Prostate gland (tissue), 2 donors: Measurements from ENCODE around the gene ZNF292. TPM values are rescaled to one million over a fixed set of nuclear protein-coding genes. Genes with fewer than 3 reads are reported as not detected.

Experiments used
- DNase-seq: peaks from one replicate; pipeline ENCODE4 v3.0.0-alpha.2; 2019; ENCODE audit warnings: low spot score
- H3K27ac ChIP-seq, 2 donors: fragments of 200-600 bp; sonication (generic); 2 replicates each; pipeline ENCODE4 v1.5.1; 2017 to 2019
- H3K27me3 ChIP-seq: fragments of 200-600 bp; sonication (generic); replicated peaks from 2 replicates; pipeline ENCODE4 v1.5.1; 2019; ENCODE audit not compliant: insufficient read depth
- H3K36me3 ChIP-seq, 2 donors: fragments of 200-600 bp; sonication (generic); 1 replicate in 1 of 2; 2 replicates in 1 of 2; pipeline versions ENCODE4 v1.5.1 to v1.8.1; 2017 to 2019
- H3K4me1 ChIP-seq: fragments of 200-600 bp; sonication (generic); replicated peaks from 2 replicates; pipeline ENCODE4 v1.5.1; 2019
- H3K4me3 ChIP-seq, 2 donors: fragments of 200-600 bp; sonication (generic); 2 replicates each; pipeline ENCODE4 v1.5.1; 2017 to 2019
- H3K9me3 ChIP-seq: fragments of 200-600 bp; sonication (generic); 2 replicates; pipeline ENCODE4 v1.5.1; 2017
- CTCF ChIP-seq, 4 experiments: fragments of 200-600 bp in 2 of 4; fragments of 450-650 bp in 2 of 4; sonication (generic) in 2 of 4; IDR thresholded peaks; 1 replicate in 3 of 4; 2 replicates in 1 of 4; pipeline ENCODE4 v1.5.1; 2016 to 2019; ENCODE audit warnings: antibody characterized with exemption in 4 of 4, mild to moderate bottlenecking in 2 of 4, moderate library complexity in 2 of 4
- POLR2A ChIP-seq: fragments of 450-650 bp; IDR thresholded peaks from one replicate; pipeline ENCODE4 v1.6.1; 2016; ENCODE audit warnings: antibody characterized with exemption, mild to moderate bottlenecking
- POLR2AphosphoS5 ChIP-seq: sonication (generic); formaldehyde crosslinking; IDR thresholded peaks from one replicate; pipeline ENCODE4 v1.6.1; 2017; ENCODE audit warnings: antibody characterized with exemption
- WGBS: methylation state at CpG from one replicate; pipeline ENCODE4 v1.1.5; 2018; 5-methylcytosine and 5-hydroxymethylcytosine counted together
- intact Hi-C: fragments of 100-400 bp; cut with DNase I; formaldehyde crosslinking; loops from one replicate; pipeline ENCODE4 v1.14.2; 2022
- total RNA-seq, 2 donors: library from RNA; depleted of rRNA; stranded (reverse); fragments of >200 nt; gene quantifications; one replicate each; pipeline ENCODE4 v1.1.0, GENCODE V29; 2016

Gene ZNF292
- total RNA-seq, 2 donors from 2014 or later, result 28.0 to 49.0 TPM

DNA sequence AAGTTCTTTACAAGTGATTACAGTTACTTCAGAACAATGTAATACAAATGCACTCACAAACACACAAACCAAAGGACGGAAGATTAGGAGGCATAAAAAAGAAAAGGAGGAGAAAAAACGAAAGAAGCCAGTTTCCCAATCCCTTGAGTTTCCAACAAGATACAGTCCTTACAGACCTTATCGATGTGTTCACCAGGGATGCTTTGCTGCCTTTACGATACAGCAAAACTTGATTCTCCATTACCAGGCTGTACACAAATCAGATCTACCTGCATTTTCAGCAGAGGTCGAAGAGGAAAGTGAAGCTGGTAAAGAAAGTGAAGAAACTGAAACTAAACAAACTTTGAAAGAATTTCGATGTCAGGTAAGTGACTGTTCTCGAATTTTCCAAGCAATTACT lies 104.4 kb downstream of the ZNF292 start:
- 95% methylated on average over 7 of the region's 7 CpGs for WGBS
- no peak overlapping the region for H3K4me3 ChIP-seq
- DNase-seq, result no peak
- TF ChIP-seq CTCF (IDR thresholded peaks at IDR 0.05) (no peak), POLR2A (no peak), POLR2AphosphoS5 (no peak)
- H3K27me3 ChIP-seq, result no peaks in the 10 kb centered on the region
- no peaks in the 10 kb centered on the region for H3K4me1 ChIP-seq
- H3K36me3 ChIP-seq, result no peaks in the 10 kb centered on the region
- intact Hi-C loops, result no loop called here
- H3K27ac ChIP-seq, result no peak overlapping the region
- no peaks in the 10 kb centered on the region for H3K9me3 ChIP-seq

GRCh38 chr6:87261534-87261933 lies 106.2 kb downstream of the ZNF292 start:
- 76% methylated on average over 3 of the region's 3 CpGs for WGBS
- H3K27me3 ChIP-seq, result no peaks in the 10 kb centered on the region
- intact Hi-C loops, result no loop called here
- no peak overlapping the region for H3K4me3 ChIP-seq
- no peak overlapping the region for H3K27ac ChIP-seq
- no peaks in the 10 kb centered on the region for H3K9me3 ChIP-seq
- TF ChIP-seq CTCF (IDR thresholded peaks at IDR 0.05) (no peak), POLR2AphosphoS5 (no peak), POLR2A (no peak)
- DNase-seq, result no peak
- H3K36me3 ChIP-seq, result no peaks in the 10 kb centered on the region
- no peaks in the 10 kb centered on the region for H3K4me1 ChIP-seq

DNA sequence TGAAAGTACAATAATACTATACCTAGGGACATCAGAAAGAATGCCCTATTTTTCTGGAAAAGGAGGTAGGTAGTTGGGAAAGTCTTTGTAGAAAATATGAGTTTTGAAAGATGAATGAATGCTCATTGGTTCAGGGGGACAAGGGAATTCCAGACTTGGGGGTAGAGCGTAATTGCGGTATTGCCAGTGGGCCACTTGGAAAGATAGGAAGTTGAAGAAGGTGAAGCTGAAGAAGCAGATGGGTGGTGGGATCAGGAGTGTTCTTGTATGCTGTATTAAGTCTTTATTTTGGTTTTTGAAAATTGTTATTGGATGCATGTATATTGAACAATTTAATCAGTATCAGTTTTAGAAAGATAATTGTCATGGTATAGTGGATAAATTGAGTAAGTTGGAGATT lies 109.1 kb downstream of the ZNF292 start:
- TF ChIP-seq POLR2AphosphoS5 (no peak), CTCF (IDR thresholded peaks at IDR 0.05) (no peak), POLR2A (no peak)
- no peaks in the 10 kb centered on the region for H3K4me1 ChIP-seq
- intact Hi-C loops, result no loop called here

DNA sequence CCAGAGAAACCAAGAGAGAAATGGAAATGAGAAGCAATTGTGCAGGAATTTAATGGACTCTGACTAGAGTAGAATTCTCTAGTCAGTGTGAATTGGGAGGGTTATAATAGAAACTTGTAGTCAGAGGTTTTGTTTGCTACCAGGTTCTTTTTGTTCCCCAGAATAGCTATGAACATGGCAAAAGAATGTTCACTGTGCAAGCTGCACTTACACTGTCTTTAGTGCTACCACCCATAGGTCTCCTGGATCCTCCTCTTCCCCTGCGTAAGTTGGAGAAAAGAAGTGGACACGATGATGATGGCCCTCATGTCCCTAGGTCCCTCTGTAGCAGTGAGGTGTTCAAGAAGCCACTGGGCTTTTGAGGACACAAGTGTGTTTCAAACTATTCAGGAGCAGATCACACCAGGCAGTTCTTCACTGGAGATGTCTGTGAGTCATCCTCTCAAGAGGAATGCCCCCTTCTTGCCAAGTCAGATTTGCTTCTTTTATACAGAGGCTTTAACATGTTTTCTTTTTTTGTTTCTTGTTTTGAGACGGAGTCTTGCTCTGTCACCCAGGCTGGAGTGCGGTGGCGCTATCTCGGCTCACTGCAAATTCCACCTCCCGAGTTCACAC lies 119.4 kb downstream of the ZNF292 start:
- no peak for TF ChIP-seq CTCF (IDR thresholded peaks at IDR 0.05)
- TF ChIP-seq POLR2A, result no peak
- TF ChIP-seq POLR2AphosphoS5, result no peak
- Histone ChIP-seq H3K9me3 (no peaks in the 10 kb centered on the region), H3K4me3 (no peak overlapping the region), H3K27ac (no peak overlapping the region), H3K27me3 (no peaks in the 10 kb centered on the region), H3K4me1 (no peaks in the 10 kb centered on the region), H3K36me3 (no peaks in the 10 kb centered on the region)
- 84% methylated on average over 7 of the region's 7 CpGs for WGBS
- DNase-seq, result no peak
- intact Hi-C loops, result no loop called here

More for the DNA sequence above, 109.1 kb downstream of the ZNF292 start:
- DNase-seq, result no peak
- 98% methylated on average over 2 of the region's 2 CpGs for WGBS
- Histone ChIP-seq H3K27ac (no peak overlapping the region), H3K4me3 (no peak overlapping the region), H3K27me3 (no peaks in the 10 kb centered on the region), H3K36me3 (no peaks in the 10 kb centered on the region), H3K9me3 (no peaks in the 10 kb centered on the region)

DNA sequence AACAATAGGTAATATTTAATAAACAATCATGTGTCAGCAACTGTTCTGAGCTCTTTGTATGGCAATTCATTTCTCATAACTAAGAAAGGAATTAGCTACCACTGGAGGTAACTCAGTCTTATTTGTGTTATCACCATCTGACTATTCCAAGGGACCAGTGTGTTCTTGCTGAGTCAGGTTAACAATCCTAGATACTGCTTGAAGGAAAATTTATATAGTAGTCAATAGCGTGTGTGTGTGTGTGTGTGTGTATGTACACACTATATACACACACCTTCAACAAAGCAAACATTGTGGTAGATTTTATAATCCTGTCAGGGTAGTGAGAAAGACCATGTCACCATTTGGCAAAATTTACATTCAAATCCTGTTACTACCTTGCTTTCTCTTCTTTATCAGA lies 121.3 kb downstream of the ZNF292 start:
- Histone ChIP-seq H3K27ac (peak overlapping the region in 1 of 2 donors; percentile 51), H3K36me3 (no peaks in the 10 kb centered on the region), H3K9me3 (no peaks in the 10 kb centered on the region), H3K4me1 (no peaks in the 10 kb centered on the region), H3K27me3 (no peaks in the 10 kb centered on the region), H3K4me3 (no peak overlapping the region)
- DNase-seq, result peak; percentile 10
- peak; percentile 64 for TF ChIP-seq POLR2AphosphoS5
- TF ChIP-seq CTCF (IDR thresholded peaks at IDR 0.05), result no peak
- 29% methylated on average over 1 of the region's 1 CpG for WGBS
- intact Hi-C loops, result no loop called here
